GM18951 (cell line): ENCODE measurements around the gene PRDM2.

ENCODE experiments used
- POLR2A ChIP-seq: IDR thresholded peaks from 4 replicates; pipeline ENCODE4 v1.6.1; 2011; ENCODE audit warnings: mild to moderate bottlenecking; ENCODE audit not compliant: insufficient read length, insufficient read depth; ENCODE audit errors: extremely low read depth
- in situ Hi-C: fragments of 300-500 bp; cut with MboI; formaldehyde crosslinking; loops from one replicate; pipeline ENCODE4 v1.12.0; 2022; ENCODE audit warnings: low sequenced_read_pairs, mixed read lengths, inconsistent platforms; ENCODE audit not compliant: unreplicated experiment

The PRDM2 gene

GRCh38 chr1:13784971-13785370 is 85.0 kb downstream of the PRDM2 start:
- TF ChIP-seq POLR2A, result no peak
- in situ Hi-C loops, result no loop called here

DNA sequence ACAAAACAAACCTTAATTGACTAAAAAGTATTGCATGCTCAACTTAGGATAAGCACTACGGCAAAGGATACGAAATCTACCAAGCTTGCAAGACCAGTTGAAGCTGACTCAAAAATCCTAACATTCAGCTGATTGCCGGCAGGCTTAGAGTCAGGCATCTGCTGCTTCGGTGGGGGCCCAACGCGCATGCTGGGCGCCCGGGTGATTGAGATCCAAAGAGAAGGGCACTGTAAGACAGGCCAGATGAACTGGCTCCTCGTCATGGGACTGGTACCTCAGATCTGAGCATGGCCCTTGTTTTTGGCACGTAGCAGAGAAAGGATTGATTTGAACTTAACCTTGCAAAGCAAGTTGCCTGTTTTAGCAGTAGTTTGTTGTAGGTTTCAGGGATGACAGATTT is 86.6 kb downstream of the PRDM2 start:
- in situ Hi-C loops, result no loop called here
- peak; percentile 15 for TF ChIP-seq POLR2A

- TF ChIP-seq POLR2A, result no peak
Measured at GRCh38 chr1:13788795-13789194, 88.8 kb downstream of the PRDM2 start.

DNA sequence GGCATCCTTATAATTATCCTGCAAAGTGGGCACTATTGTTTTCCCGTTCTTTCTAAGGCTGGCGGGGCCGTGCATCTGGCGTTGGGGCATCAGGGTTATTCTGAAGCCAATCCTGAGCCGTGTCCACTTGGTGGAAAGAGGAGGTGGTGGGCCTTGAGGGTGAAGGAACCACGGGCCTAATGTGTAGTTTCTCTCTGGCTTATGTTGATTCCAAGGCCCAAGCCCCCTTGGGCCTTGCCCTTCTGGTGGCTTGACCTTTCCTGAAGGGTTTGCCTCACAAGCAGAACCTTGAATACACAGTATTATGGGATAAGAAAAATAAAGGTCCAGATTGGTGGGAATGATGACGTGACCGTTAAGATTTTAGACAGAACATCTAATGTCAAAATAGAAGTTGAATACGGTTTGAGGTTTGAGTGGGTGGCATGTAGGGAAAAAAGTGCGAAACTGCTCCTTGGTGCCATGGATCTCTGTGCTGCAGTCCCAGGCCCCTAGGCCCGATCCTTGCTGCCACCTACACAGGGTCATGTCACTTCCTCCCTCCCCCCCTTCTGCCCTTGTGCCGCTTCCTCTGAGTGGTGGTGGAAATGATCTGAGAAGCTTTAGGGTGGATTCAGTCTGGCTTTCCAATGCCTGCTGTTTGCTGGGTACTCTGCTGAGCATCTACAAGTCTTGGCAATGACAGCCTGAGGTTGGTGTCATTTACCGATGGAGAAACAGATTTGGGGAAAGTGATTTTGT is 90.5 kb downstream of the PRDM2 start:
- no peak for TF ChIP-seq POLR2A
- in situ Hi-C loops, result no loop called here

More at GRCh38 chr1:13788795-13789194, 88.8 kb downstream of the PRDM2 start:
- in situ Hi-C loops, result no loop called here

- no peak for TF ChIP-seq POLR2A
- in situ Hi-C loops, result no loop called here
Measured at GRCh38 chr1:13792419-13792818, 92.4 kb downstream of the PRDM2 start.

DNA sequence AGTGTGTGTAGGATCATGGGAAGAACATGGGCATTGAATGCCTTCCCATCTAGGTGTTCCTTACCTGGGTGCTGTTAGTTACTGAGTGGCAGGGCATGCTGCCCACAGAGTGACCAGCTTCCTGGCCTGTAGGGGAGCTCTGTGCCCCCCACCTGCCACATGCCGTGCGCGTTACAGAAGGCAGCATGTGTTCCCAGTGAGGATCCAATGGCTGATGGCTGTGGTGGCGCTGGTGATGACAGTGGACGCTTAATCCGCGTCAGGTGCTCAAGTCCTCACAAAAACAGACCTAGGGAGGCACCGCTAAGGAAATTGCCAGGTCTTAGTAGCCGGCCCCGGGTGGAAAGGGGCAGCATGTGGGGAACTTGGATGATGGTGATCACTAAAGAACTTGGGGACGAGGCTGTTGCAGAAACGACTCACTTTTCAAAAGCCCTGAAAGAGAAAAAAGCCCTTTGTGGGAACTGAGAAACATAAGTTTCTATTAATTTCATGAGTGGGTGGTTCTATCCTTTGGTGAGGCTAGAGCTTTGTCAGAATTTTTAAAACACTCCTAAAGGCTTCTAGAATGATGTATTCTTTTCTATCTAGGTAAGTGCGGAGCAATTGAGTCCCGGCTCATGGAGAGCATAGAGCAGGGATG is 93.2 kb downstream of the PRDM2 start:
- in situ Hi-C loops, result no loop called here
- TF ChIP-seq POLR2A, result no peak

DNA sequence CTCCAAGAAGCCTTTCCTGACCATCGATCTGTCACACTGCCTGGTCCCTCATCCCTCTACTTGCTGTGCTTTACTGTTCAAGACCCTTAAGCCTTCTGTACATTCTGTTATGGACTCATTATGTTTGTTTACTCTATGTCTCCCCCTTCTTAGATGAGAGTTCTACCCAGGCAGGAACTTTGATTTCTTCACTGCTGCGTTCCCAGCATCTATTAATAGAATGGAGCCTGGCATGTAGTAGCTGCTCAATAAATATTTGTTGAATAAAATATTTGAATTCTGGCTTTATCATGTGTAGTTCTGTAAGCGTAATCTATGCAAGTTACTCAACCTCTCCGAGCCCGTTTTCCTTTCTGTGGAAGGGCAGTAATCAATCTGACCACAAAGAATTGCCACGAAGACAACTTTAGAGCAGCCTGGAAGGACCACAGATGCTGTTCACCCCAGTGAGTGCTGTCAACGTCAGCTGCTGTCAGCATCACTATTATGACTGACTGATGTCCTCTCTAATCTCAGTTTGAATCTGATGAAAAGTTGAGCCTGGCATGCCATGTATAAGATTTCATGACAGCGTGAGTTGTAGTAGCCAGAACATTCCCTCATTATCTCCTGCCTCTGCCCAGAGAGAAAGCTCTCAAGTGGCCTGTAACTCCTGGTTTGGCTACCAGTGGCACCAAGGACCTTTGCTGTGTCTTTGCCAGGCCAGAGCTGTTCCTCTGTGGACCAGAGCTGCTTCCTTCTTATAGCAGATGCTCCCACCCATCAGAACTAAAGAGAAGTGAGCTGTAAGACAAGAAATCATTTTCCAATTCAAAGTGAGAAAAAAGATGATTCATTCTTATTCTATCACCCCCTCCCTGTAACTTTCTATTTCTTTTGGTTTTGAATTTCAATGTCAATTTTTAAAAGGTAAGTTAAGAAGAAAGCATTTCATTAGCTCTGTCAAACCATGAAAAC is 94.5 kb downstream of the PRDM2 start:
- in situ Hi-C loops, result no loop called here
- TF ChIP-seq POLR2A, result no peak

GRCh38 chr1:13797397-13797796 is 97.4 kb downstream of the PRDM2 start:
- TF ChIP-seq POLR2A, result no peak
- in situ Hi-C loops, result no loop called here

GRCh38 chr1:13798120-13798519 is 98.1 kb downstream of the PRDM2 start:
- in situ Hi-C loops, result no loop called here
- TF ChIP-seq POLR2A, result no peak

GRCh38 chr1:13799502-13800283 is 99.7 kb downstream of the PRDM2 start:
- in situ Hi-C loops, result no loop called here

GRCh38 chr1:13801232-13801631 is 101.2 kb downstream of the PRDM2 start:
- in situ Hi-C loops, result no loop called here
- TF ChIP-seq POLR2A, result no peak

More at GRCh38 chr1:13799502-13800283, 99.7 kb downstream of the PRDM2 start:
- TF ChIP-seq POLR2A, result no peak

GRCh38 chr1:13801655-13802486 is 101.9 kb downstream of the PRDM2 start:
- in situ Hi-C loops, result no loop called here
- no peak for TF ChIP-seq POLR2A
